Left lobe of liver (tissue), 2 donors: ENCODE data around the gene FILIP1L. TPM values are rescaled to one million over a fixed set of nuclear protein-coding genes. Genes with fewer than 3 reads are reported as not detected.

ENCODE experiments used
- ATAC-seq: fragments of 200-7000 bp; cut with Tn5 transposase; one replicate; pipeline ENCODE4 v1.9.1; 2020; ENCODE audit warnings: mild to moderate bottlenecking, moderate library complexity
- DNase-seq: peaks from one replicate; pipeline ENCODE4 v3.0.0-alpha.2; 2020; ENCODE audit warnings: low spot score
- total RNA-seq: library from RNA; stranded (reverse); gene quantifications from one replicate; pipeline ENCODE4 v1.2.1, GENCODE V29; 2021
- donor health status: DM: no; HTN: no; CAD: no; lungs with moderate emphysema.
- donor health status: DM: no; HTN: yes; CAD: no.

Gene FILIP1L
- total RNA-seq, 1 donor from 2014 or later = 0.93 TPM

- ATAC-seq = no peak
- no peak for DNase-seq
Observed at GRCh38 chr3:100022506-100022905, 91.8 kb downstream of the FILIP1L start.

GRCh38 chr3:100020876-100021644 lies 93.2 kb downstream of the FILIP1L start:
- ATAC-seq (no peak), DNase-seq (no peak)

GRCh38 chr3:100019719-100020118 lies 94.6 kb downstream of the FILIP1L start:
- no peak for ATAC-seq
- DNase-seq = no peak

- DNase-seq = no peak
- ATAC-seq = no peak
Observed at GRCh38 chr3:100018806-100019205, 95.5 kb downstream of the FILIP1L start.

GRCh38 chr3:100010087-100010417 lies 104.2 kb downstream of the FILIP1L start:
- ATAC-seq (no peak), DNase-seq (no peak)

- DNase-seq (no peak), ATAC-seq (no peak)
Observed at GRCh38 chr3:100009276-100010086, 104.8 kb downstream of the FILIP1L start.

- ATAC-seq = no peak
- DNase-seq = no peak
Observed at GRCh38 chr3:100008081-100008698, 106.1 kb downstream of the FILIP1L start.

GRCh38 chr3:100007313-100007712 lies 107.0 kb downstream of the FILIP1L start:
- ATAC-seq (no peak), DNase-seq (no peak)

- no peak for DNase-seq
- peak; percentile 54 for ATAC-seq
Observed at GRCh38 chr3:100006570-100007271, 107.6 kb downstream of the FILIP1L start.

GRCh38 chr3:100005665-100006393 lies 108.5 kb downstream of the FILIP1L start:
- no peak for DNase-seq

GRCh38 chr3:100004931-100005330 lies 109.4 kb downstream of the FILIP1L start:
- no peak for DNase-seq
- no peak for ATAC-seq

More at GRCh38 chr3:100005665-100006393, 108.5 kb downstream of the FILIP1L start:
- no peak for ATAC-seq

- DNase-seq (no peak), ATAC-seq (no peak)
Observed at GRCh38 chr3:100003609-100004503, 110.4 kb downstream of the FILIP1L start.

GRCh38 chr3:100002599-100003350 lies 111.5 kb downstream of the FILIP1L start:
- no peak for ATAC-seq
- no peak for DNase-seq

GRCh38 chr3:100001526-100002270 lies 112.6 kb downstream of the FILIP1L start:
- DNase-seq (no peak), ATAC-seq (no peak)

- no peak for DNase-seq
- no peak for ATAC-seq
Observed at GRCh38 chr3:100001083-100001482, 113.2 kb downstream of the FILIP1L start.

GRCh38 chr3:99999536-99999935 lies 114.8 kb downstream of the FILIP1L start:
- DNase-seq (no peak), ATAC-seq (no peak)

GRCh38 chr3:99997293-99997692 lies 117.0 kb downstream of the FILIP1L start:
- no peak for ATAC-seq
- DNase-seq = no peak

GRCh38 chr3:99990179-99990578 lies 124.1 kb downstream of the FILIP1L start:
- ATAC-seq (peak; percentile 71), DNase-seq (no peak)
